ENCODE measurements around the gene LRRC71. TPM values are rescaled to one million over a fixed set of nuclear protein-coding genes. Genes with fewer than 3 reads are reported as not detected.

The LRRC71 gene
- total RNA-seq, 1 experiment from 2014 or later: not detected

DNA sequence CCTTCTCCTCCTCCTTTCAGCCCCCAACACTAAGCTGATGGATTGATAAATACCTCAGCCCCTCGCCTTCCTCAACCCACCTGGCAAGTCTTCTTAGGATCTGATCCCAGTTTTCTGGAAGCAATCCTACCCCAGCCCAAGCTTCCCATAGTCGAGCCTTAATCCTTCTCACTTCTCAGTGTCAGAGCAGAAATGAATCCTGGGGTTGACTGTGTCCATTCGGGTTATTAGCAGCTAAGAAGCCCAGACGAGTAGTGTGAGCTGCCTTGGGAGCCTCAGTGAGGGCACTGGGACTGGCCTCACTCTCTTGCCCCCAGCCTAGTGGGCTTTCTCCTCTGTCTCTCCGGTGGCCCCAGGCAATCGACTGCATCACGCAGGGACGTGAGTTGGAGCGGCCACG lies 39.3 kb upstream of the LRRC71 start:
- DNase-seq: no peak
- H3K36me3 Mint-ChIP-seq (ENCODE audit: insufficient read depth, unreplicated experiment): no peaks in the 10 kb centered on the region
- H3K27me3 Mint-ChIP-seq (ENCODE audit: insufficient read depth, unreplicated experiment): peaks cover 14% of the 10 kb centered on the region
- ChIA-PET POLR2A (no interaction called here), CTCF (interaction anchor here (2.2 kb wide), 1 partner anchor 9 kb away, joined by 5 read pairs; no protein-coding TSS in a partner anchor)
- no peaks in the 10 kb centered on the region for H3K4me1 Mint-ChIP-seq (ENCODE audit: low read depth, unreplicated experiment)
- no peak overlapping the region for H3K4me3 ChIP-seq (ENCODE audit: low read depth, low read length)
- H3K9me3 ChIP-seq: no peaks in the 10 kb centered on the region
- peaks cover 2% of the 10 kb centered on the region; the same call in 1 of the 2 replicates for H3K27me3 ChIP-seq (replicated peaks; ENCODE audit: control insufficient read depth, insufficient read depth, low read length)
- H3K27ac Mint-ChIP-seq (ENCODE audit: unreplicated experiment): no peak overlapping the region
- BruUV-seq (replicated peaks): no TSS peak
- H3K4me1 ChIP-seq: no peaks in the 10 kb centered on the region
- TF ChIP-seq, protein P1, sequence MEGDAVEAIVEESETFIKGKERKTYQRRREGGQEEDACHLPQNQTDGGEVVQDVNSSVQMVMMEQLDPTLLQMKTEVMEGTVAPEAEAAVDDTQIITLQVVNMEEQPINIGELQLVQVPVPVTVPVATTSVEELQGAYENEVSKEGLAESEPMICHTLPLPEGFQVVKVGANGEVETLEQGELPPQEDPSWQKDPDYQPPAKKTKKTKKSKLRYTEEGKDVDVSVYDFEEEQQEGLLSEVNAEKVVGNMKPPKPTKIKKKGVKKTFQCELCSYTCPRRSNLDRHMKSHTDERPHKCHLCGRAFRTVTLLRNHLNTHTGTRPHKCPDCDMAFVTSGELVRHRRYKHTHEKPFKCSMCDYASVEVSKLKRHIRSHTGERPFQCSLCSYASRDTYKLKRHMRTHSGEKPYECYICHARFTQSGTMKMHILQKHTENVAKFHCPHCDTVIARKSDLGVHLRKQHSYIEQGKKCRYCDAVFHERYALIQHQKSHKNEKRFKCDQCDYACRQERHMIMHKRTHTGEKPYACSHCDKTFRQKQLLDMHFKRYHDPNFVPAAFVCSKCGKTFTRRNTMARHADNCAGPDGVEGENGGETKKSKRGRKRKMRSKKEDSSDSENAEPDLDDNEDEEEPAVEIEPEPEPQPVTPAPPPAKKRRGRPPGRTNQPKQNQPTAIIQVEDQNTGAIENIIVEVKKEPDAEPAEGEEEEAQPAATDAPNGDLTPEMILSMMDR (IDR thresholded peaks at IDR 0.05; ENCODE audit: insufficient read depth in 1 of 2, low read depth in 1 of 2, low read length in 1 of 2, severe bottlenecking in 1 of 2, unreplicated experiment in 1 of 2): no peak
- no peak overlapping the region for H3K4me3 Mint-ChIP-seq (ENCODE audit: unreplicated experiment)
- intact Hi-C loops (cut with micrococcal nuclease; ENCODE audit: unreplicated experiment): no loop called here
- H3K9me3 Mint-ChIP-seq (ENCODE audit: unreplicated experiment): no peaks in the 10 kb centered on the region
- no peaks in the 10 kb centered on the region for H3K36me3 ChIP-seq (ENCODE audit: control insufficient read depth, insufficient read depth, low read length)

DNA sequence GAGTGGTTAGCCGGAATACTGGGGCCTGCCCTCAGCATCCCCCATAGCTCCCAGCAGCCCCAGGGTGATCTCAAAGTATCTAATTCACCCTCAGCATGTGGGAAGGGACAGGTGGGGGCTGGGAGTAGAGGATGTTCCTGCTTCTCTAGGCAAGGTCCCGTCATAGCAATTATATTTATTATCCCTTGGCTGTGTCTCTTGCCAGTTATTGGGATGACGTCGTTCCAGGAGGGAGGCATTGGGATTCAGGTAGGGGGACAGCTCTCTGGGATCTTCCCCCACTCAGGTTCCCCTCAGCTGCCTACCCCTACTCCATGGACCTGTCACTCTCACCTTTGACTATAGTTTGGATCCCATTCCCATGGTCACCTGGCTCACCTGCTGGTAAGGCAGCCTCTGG lies 38.8 kb upstream of the LRRC71 start:
- intact Hi-C loops (cut with micrococcal nuclease; ENCODE audit: unreplicated experiment): no loop called here
- Mint-ChIP-seq H3K27ac (ENCODE audit: unreplicated experiment) (no peak overlapping the region), H3K4me1 (ENCODE audit: low read depth, unreplicated experiment) (no peaks in the 10 kb centered on the region), H3K27me3 (ENCODE audit: insufficient read depth, unreplicated experiment) (peaks cover 11% of the 10 kb centered on the region), H3K9me3 (ENCODE audit: unreplicated experiment) (no peaks in the 10 kb centered on the region), H3K4me3 (ENCODE audit: unreplicated experiment) (no peak overlapping the region), H3K36me3 (ENCODE audit: insufficient read depth, unreplicated experiment) (no peaks in the 10 kb centered on the region)
- TF ChIP-seq, protein P1 (IDR thresholded peaks at IDR 0.05; ENCODE audit: insufficient read depth in 1 of 2, low read depth in 1 of 2, low read length in 1 of 2, severe bottlenecking in 1 of 2, unreplicated experiment in 1 of 2): no peak
- CTCF ChIA-PET: interaction anchor here (2.2 kb wide), 1 partner anchor 8 kb away, joined by 5 read pairs; no protein-coding TSS in a partner anchor
- Histone ChIP-seq H3K36me3 (ENCODE audit: control insufficient read depth, insufficient read depth, low read length) (no peaks in the 10 kb centered on the region), H3K27me3 (replicated peaks; ENCODE audit: control insufficient read depth, insufficient read depth, low read length) (peaks cover 2% of the 10 kb centered on the region; the same call in 1 of the 2 replicates), H3K9me3 (no peaks in the 10 kb centered on the region), H3K4me1 (no peaks in the 10 kb centered on the region), H3K4me3 (ENCODE audit: low read depth, low read length) (no peak overlapping the region)
- no TSS peak for BruUV-seq (replicated peaks)
- no peak for DNase-seq
- POLR2A ChIA-PET: no interaction called here

DNA sequence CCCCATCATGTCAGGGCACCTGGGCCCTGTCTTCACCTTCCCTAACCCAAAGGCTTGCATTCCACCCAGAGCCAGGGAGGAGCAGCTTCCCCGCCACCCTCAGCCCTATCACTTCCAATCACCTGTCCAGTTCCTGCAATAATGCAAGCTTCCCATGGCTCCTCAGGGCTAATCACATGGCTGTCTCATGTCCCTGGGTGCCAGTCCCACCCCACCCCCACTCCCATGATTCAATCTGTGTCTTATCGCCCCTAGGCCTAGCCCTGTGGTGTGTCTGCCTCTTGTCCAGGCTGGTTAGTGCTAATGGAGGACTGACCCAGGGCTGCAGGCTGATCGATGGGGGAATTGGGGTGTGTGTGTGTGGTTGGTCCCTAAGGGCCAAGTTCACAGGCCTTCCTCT lies 37.9 kb upstream of the LRRC71 start:
- Mint-ChIP-seq H3K4me1 (ENCODE audit: low read depth, unreplicated experiment) (no peaks in the 10 kb centered on the region), H3K4me3 (ENCODE audit: unreplicated experiment) (no peak overlapping the region), H3K27ac (ENCODE audit: unreplicated experiment) (no peak overlapping the region), H3K27me3 (ENCODE audit: insufficient read depth, unreplicated experiment) (peaks cover 10% of the 10 kb centered on the region), H3K9me3 (ENCODE audit: unreplicated experiment) (no peaks in the 10 kb centered on the region), H3K36me3 (ENCODE audit: insufficient read depth, unreplicated experiment) (no peaks in the 10 kb centered on the region)
- Histone ChIP-seq H3K27me3 (replicated peaks; ENCODE audit: control insufficient read depth, insufficient read depth, low read length) (no peaks in the 10 kb centered on the region), H3K36me3 (ENCODE audit: control insufficient read depth, insufficient read depth, low read length) (no peaks in the 10 kb centered on the region), H3K4me3 (ENCODE audit: low read depth, low read length) (no peak overlapping the region), H3K9me3 (no peaks in the 10 kb centered on the region), H3K4me1 (no peaks in the 10 kb centered on the region)
- BruUV-seq (replicated peaks): no TSS peak
- intact Hi-C loops (cut with micrococcal nuclease; ENCODE audit: unreplicated experiment): no loop called here
- TF ChIP-seq, protein P1 (IDR thresholded peaks at IDR 0.05; ENCODE audit: insufficient read depth in 1 of 2, low read depth in 1 of 2, low read length in 1 of 2, severe bottlenecking in 1 of 2, unreplicated experiment in 1 of 2): no peak
- ChIA-PET CTCF (no interaction called here), POLR2A (no interaction called here)
- no peak for DNase-seq

Data from Caco-2 (cell line).